HG02798 (cell line): ENCODE data around the gene MEGF10.

Experiments used
- ATAC-seq: cut with Tn5 transposase; IDR thresholded peaks from one replicate; pipeline ENCODE4 v1.9.1; 2021; ENCODE audit warnings: mild to moderate bottlenecking; ENCODE audit not compliant: unreplicated experiment, poor library complexity

MEGF10 gene

GRCh38 chr5:127429928-127430327, 139.3 kb downstream of the MEGF10 start:
- ATAC-seq, result no peak

- no peak for ATAC-seq
These were observed 140.0 kb downstream of the MEGF10 start for GRCh38 chr5:127430627-127431026.

- no peak for ATAC-seq
These were observed 141.5 kb downstream of the MEGF10 start for GRCh38 chr5:127431977-127432585.

GRCh38 chr5:127433526-127433925, 142.9 kb downstream of the MEGF10 start:
- no peak for ATAC-seq

GRCh38 chr5:127434588-127434987, 144.0 kb downstream of the MEGF10 start:
- ATAC-seq, result no peak

GRCh38 chr5:127435821-127436220, 145.2 kb downstream of the MEGF10 start:
- ATAC-seq, result no peak

GRCh38 chr5:127439644-127440043, 149.0 kb downstream of the MEGF10 start:
- no peak for ATAC-seq

GRCh38 chr5:127440831-127441230, 150.2 kb downstream of the MEGF10 start:
- no peak for ATAC-seq

GRCh38 chr5:127441799-127442484, 151.3 kb downstream of the MEGF10 start:
- no peak for ATAC-seq

GRCh38 chr5:127444171-127444570, 153.6 kb downstream of the MEGF10 start:
- ATAC-seq, result no peak

GRCh38 chr5:127445328-127445727, 154.7 kb downstream of the MEGF10 start:
- no peak for ATAC-seq

GRCh38 chr5:127446626-127447025, 156.0 kb downstream of the MEGF10 start:
- no peak for ATAC-seq

- no peak for ATAC-seq
These were observed 157.2 kb downstream of the MEGF10 start for GRCh38 chr5:127447827-127448226.

- no peak for ATAC-seq
These were observed 159.4 kb downstream of the MEGF10 start for GRCh38 chr5:127450046-127450445.

- no peak for ATAC-seq
These were observed 160.5 kb downstream of the MEGF10 start for GRCh38 chr5:127451096-127451495.

- ATAC-seq, result no peak
These were observed 162.0 kb downstream of the MEGF10 start for GRCh38 chr5:127452626-127453025.

GRCh38 chr5:127471211-127471610, 180.6 kb downstream of the MEGF10 start:
- no peak for ATAC-seq

- ATAC-seq, result no peak
These were observed 182.1 kb downstream of the MEGF10 start for GRCh38 chr5:127472700-127473099.

GRCh38 chr5:127486471-127486870, 195.9 kb downstream of the MEGF10 start:
- no peak for ATAC-seq

- peak; percentile 75 for ATAC-seq
These were observed 202.5 kb downstream of the MEGF10 start for GRCh38 chr5:127492854-127493738.

GRCh38 chr5:127498548-127498947, 208.0 kb downstream of the MEGF10 start:
- ATAC-seq, result no peak
